MM.1S (cell line): ENCODE results near the gene ZNF697.

Experiments used
- EZH2 ChIP-seq: fragments of 300-600 bp; sonication (generic); optimal IDR thresholded peaks from 2 replicates; pipeline ENCODE3; 2017; ENCODE audit warnings: low read depth, mild to moderate bottlenecking, antibody characterized with exemption, low read length, mixed read lengths
- TF ChIP-seq, protein P1 (sequence below): fragments of 300-600 bp; sonication (generic); IDR thresholded peaks from 2 replicates; pipeline ENCODE4 v1.5.1; 2016; ENCODE audit warnings: antibody characterized with exemption, low read length, mixed read lengths

GRCh38 chr1:119679223-119679622 is 31.2 kb upstream of the ZNF697 start:
- TF ChIP-seq, protein P1, sequence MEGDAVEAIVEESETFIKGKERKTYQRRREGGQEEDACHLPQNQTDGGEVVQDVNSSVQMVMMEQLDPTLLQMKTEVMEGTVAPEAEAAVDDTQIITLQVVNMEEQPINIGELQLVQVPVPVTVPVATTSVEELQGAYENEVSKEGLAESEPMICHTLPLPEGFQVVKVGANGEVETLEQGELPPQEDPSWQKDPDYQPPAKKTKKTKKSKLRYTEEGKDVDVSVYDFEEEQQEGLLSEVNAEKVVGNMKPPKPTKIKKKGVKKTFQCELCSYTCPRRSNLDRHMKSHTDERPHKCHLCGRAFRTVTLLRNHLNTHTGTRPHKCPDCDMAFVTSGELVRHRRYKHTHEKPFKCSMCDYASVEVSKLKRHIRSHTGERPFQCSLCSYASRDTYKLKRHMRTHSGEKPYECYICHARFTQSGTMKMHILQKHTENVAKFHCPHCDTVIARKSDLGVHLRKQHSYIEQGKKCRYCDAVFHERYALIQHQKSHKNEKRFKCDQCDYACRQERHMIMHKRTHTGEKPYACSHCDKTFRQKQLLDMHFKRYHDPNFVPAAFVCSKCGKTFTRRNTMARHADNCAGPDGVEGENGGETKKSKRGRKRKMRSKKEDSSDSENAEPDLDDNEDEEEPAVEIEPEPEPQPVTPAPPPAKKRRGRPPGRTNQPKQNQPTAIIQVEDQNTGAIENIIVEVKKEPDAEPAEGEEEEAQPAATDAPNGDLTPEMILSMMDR, result no peak
- TF ChIP-seq EZH2, result no peak
